HG03342 (cell line): ENCODE data around the gene SMIM35.

Experiments used
- ATAC-seq: cut with Tn5 transposase; IDR thresholded peaks from one replicate; pipeline ENCODE4 v1.9.1; 2021; ENCODE audit warnings: mild to moderate bottlenecking, moderate library complexity; ENCODE audit not compliant: unreplicated experiment

Gene SMIM35

DNA sequence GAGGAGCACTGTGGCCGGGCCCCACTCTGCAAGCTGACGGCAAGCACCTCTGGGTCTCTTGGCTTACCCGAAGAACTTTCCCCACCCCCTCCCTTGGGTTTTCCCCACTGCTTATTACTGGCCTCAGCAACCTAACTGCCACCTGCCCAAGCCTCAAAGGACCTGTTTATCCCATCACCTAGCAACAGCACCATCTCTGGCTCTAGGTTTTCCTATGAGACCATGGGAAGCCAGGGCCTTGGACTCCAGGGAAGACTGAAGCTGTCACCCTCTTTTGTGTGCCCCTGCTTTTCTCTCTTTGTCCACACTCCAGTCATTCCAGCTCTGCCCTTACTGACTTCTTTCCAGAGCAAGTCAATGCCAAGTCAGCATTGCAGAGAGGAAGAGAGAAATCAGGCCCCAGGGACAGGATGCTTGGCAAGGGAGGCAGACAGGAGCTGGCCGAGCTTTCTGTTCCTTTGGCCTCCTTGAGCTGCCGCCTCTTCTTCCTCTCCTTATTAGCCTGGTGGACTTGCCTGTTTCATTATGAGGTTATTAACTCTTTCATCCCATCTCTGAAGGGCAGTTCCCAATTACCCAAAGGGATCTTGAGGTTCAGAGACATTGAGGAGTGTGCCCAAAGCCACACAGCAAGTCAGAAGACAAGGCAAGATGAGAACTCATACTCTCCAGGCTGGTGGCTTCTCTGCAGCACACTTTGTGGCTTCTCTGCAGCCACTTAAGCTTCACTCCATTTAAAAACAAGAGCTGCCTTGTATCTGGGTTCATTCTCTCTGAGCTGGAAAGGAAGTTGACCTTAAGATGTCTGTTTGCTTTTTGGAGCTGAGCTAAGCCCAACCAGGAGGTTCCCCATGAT lies at the start of gene SMIM35:
Gene SMIM35 (minus strand): TSS at position 51 of the 856 bp plus-strand sequence. CDS start 206 bp downstream, outside the sequence.
- no peak for ATAC-seq

DNA sequence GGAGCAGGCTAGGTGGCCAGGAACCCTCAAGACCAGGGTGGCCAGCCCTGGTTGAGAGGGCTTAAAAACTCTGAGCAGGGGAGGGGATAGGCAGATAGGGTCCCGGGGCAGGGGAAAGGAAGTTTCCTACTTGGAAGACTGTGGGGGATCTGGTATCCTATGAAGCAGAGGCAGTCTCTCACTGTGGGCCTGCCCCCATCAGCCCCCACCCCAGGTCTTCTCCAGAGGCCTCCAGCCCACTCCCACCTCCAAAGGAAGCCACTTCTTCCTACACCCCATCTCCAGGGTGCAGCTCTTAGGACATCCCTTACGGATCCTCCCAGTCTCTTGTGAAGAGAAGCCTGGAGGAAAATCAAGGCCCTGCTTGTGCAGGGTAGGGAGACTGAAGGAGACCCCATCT lies 49.6 kb upstream of the SMIM35 start:
- ATAC-seq, result no peak

DNA sequence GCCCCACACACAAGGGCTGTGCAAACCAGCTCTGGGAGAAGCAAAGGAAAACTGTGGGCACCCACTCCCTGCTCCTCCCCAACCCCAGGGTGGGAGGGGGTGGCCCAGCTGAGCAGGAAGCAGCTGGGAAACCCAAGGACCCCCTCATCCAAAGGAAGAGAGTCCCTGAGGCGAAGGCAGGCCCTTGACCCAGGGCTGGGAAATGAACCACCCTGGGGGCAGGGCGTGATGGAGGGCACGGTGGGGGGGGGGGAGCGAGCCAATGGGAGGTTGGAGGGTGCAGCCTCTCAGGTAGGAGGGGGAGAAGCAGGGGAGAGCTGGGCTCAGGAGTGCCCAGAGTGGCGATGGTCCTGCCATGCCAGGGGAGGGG lies 49.0 kb upstream of the SMIM35 start:
- ATAC-seq, result no peak

DNA sequence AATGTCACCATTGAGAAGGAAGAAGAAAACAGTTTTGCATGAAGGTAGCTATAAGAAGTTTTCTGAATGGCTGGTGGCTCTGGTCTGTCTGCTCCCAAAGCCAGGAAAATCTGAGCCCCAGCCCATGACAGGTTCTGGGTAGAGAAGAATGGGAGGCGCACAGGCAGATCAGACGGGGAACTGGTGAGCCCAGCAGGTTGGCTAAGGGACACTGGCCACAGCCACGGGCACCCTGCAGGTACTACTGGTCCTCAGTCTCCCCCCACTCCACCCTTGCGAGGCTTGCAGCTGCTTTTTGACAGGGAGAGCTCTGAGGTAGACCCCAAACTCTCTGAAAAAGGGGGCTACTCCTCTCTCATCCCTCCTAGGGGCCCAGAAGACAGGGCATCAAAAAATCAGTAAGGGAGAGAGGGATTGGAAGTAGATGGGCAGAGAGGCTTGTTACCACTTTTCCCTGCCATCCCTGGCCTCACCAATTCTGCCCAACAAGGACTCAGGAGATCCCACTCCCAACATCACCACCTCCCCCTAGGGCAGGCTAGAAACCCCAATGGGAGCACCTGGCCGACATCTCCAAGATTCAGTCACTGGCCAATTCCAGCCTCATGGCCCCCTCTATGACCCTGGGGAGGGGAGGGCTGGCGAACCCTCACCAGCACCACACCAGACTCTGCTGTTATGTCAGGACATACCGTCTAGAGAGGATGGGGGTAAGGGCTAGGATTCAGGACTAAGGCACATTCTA lies 48.5 kb upstream of the SMIM35 start:
- no peak for ATAC-seq

DNA sequence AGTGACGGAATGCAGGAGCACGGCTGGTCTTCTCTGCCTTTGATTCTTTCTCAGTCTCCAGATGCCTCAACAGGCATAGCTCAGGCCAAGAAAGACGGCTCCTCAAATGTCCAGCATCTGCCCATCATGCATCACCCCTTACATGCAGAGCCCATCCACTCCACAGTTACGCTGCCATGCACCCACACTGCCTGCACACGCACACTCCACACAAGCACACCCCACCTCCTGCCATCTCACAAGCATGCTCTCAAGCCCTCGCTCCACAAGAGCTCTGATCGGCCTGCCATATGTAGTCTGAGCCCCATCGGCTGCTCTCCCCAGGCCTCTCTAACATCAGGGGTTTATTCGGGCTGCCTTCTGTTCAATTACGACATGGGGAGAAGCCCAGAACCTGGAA lies 47.1 kb upstream of the SMIM35 start:
- no peak for ATAC-seq

DNA sequence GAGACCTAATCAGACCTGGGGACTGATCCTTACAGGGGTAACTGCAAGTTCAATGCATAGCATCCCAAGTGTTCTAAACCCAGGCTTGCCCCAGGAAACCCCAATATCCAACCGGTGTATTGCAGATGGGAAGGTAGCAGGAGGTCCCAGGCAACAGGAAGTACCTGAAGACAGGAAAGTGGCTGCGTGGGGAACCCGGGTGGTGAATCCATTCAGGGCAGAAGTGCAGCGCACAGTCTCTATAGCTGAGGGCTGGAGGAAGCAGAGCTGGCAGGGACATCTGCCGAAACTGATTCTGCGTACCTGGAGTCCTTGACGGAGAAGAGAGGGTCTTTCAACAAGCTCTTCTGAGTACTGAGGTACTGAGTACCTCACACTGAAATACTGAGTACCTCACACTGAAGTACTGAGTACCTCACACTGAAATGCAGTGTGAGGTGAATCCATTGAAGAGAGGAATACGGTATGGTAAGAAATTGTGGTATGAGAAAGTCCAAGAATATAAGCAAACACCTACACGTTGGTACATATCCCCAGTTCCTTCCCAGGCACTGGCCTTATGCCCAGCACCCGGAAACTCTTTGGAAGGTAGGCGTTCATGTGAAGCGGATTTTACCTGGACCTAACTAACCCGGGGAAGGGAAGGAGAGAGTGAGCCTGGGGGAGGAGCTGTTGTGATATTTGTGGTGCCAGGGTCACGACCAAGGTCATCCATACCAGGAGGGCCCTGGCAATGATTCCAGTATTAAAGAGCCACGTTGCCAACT lies 45.8 kb upstream of the SMIM35 start:
- no peak for ATAC-seq

DNA sequence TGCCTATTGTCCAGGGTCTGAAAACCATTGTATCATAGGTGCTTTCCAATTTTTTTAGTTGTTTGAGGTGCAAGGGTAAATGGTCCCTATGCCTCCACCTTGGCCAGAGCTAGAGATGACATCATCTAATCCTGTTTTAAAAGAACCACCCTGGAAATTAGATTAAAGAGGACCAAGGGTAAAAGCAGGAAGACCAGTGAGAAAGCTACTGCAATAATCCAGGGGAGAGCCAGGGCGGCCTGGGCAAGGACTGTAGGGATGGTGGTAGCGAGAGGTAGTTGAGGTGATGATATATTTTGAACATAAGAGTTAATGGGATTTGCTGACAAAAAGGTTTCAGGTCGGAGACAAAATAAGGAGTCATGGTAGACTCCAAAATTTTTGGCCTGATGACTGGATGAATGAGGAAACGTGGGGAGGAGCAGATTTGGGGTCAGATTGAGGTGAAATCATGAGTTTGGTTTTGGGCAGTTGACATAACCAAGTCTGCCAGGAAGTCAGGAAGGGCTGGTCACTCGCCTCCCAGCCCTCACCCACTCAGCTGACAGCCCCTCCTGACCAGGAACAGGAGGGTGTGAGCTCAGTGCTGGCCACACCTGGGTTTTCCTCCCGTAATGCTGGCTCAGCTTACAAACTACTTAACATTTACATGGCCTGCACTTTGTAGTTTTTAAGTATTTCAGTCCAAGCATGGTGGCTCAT lies 42.9 kb upstream of the SMIM35 start:
- no peak for ATAC-seq

DNA sequence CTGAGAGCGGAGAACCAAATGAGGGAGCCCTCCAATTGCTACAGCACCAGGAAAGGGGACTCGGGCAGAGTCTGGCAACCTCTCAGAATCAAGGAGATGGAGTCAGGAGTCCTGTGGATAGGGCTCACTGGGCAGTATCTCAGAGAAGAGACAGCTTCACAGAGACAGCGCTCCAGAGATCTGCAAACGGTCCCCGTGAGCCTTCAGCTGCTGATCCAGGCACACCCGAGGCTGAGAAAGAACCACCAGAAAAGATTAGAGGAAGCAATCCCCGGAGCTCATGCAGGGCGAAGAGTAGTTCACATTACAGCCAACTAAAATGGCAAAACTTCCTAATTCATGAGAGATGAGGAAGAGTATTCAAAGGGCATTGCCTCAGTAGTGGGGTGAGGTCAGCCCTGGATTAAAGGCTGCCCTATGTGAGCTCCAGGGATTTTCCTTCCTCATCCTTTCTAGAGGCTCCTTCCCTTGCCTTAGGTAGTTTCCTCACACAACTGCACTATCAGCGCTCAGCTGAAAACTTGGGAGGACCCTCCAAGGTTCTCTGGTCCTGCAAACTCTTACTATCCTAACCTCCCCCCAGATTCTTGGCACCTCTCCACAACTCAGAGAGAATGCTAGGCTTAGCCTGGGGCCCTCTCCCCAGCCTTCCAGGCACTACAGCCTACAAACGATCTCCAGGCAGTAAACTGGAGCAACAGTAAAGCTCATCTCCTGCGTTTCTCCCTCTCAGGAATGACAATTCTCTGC lies 42.1 kb upstream of the SMIM35 start:
- no peak for ATAC-seq

DNA sequence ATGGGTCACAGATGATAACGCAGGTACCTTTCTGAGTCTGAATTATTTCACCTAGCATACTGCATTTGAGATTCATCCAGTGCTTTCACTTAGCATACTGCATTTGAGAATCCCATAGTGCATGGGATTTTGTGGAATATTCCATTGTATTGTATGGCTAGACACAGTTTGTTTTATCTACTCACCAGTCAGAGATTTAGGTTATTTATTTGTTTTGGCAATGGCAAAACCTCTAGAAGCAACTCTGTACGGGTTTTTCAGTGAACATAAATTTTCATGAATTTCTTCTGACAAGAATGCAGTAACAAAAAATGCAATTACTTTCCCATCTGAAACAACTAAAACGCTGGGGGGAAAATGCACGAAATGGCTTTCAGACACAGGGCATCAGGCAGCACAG lies 41.5 kb upstream of the SMIM35 start:
- ATAC-seq, result no peak

DNA sequence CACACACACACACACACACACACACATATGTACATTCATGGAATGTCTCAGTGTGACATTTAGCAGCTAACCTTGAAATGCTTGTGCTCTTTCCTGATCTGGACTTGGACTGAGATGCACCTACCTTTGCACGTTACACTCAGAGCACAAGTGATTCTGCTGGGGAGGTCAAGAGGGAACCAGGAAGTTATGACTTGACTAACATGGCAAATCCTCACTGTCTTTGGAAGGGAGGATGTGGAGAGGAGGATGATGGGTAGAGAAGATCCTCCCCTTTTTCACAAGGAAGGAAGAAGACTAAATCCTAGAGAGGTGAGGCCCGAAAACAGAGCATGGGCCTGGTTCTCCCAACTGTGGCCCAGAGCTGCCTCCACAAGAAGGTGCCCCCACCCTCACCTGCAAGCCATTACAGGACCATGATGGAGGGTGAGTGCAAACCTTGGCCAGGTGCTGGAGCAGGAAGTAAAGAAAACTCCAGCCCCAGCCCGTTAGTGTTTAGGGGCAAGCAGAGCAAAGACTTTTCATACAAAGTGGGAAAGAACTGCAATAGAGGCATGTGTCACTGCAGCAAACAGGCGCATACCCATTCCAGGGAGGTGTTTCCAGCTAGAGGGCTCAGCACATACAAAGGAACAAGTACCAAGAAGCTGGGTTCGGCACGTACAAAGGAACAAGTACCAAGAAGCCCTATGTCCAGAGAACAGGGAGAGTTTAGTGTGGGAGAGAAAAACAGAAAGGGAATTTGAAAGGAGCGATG lies 39.5 kb upstream of the SMIM35 start:
- ATAC-seq, result no peak

DNA sequence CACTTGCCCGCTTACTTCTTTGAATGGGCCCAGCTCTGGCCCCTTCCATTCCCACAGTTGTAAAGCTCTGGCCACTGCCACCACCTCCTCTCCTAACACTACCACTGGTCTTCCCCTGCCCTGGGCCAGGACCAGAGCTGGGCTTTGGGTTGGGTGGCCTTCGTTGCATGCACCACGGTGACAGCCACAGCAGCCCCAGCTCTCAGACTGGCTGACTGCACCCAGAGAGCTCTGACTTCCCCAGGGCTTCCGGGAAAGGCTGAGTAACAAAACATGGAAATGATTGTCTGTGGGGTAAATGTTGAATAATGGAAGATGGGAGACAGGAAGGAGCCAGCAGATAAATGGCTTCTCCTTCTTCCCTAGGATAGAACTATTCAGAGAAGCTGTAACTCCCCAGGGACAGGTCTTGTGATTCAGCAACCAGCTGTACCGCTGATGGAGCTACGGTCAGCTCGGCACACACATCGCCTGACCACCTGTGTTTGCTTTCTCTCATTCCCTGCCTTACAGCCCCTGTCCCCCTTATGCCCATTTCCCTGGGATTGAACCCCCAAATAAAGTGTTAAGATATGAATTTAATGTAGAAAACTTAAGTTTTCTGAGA lies 38.3 kb upstream of the SMIM35 start:
- ATAC-seq, result no peak

DNA sequence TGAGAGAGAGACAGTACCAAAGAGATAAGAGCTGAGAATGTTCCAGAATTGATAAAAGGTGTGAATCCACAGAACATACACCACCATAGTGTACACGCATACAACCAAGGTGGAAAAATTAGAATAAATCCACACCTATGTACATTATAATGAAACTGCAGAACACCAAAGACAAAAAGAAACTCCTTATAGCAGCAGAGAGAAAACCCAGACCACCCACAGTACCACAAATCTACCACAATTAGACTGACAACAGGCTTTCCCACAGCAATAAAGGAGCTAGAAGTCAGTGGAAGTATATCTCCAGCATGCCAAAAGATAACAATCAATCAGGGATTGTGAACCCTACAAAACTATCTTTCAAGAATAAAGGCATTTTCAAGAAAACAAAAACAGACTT lies 34.0 kb upstream of the SMIM35 start:
- ATAC-seq, result no peak

DNA sequence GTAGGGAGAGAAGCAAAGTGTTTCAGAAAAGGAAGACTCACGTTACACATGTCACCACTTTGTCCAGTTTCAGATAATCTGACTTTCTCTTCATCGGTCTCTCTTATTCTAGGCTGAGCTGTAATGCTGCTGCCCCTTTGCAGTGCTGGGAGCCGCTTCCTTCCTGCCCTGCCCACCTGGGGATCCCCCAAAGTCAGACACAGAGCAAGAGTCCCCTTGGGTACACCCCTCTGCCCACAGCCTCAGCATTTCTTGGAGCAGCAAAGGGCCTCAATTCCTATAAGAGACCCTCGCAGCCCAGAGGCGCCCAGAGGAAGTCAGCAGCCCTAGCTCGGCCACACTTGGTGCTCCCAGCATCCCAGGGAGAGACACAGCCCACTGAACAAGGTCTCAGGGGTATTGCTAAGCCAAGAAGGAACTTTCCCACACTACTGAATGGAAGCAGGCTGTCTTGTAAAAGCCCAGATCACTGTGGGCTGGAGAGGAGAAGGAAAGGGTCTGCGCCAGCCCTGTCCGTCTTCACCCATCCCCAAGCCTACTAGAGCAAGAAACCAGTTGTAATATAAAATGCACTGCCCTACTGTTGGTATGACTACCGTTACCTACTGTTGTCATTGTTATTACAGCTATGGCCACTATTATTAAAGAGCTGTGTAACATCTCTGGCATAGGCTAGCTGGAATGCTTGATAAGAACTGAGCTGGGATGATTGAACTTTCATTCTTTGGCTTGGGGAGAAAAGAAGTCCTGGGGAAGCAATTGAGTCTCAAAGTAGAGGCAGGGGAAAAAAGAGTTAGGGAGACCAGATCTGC lies 31.2 kb upstream of the SMIM35 start:
- no peak for ATAC-seq

DNA sequence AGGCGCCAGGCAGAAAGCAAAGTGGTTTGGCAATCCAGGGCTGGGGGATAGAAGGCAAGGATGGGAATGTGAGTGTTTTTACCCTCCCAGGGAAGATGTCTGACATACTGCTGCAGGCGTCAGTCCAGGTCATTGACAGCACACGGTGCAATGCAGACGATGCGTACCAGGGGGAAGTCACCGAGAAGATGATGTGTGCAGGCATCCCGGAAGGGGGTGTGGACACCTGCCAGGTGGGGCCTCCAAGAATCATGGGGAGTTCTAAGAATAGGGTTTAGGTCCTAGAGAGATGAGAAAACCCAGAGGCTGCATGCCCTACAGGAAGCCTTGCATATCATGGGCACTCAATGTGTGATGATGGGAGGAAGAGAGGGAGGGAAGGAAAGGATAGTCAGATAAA lies 28.3 kb upstream of the SMIM35 start:
- ATAC-seq, result no peak

DNA sequence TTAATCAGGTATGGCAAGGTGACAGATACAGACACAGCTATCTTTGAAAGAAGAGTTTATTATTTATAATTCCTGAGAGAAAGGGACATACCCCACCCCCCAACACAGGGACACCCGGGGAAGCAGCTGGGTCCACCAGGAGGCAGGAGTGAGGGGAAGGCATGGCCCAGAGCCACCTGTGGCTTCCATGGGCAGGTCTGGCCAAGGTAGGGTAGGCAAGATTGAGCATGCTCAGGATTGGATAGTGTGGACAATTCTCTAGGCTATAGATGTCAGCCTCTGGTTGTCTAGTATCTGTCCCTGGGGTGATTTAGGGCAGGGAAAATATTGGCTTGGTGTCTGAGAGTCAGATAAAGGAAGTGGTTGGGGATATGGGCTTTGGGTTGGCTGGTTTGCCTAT lies 27.5 kb upstream of the SMIM35 start:
- no peak for ATAC-seq

DNA sequence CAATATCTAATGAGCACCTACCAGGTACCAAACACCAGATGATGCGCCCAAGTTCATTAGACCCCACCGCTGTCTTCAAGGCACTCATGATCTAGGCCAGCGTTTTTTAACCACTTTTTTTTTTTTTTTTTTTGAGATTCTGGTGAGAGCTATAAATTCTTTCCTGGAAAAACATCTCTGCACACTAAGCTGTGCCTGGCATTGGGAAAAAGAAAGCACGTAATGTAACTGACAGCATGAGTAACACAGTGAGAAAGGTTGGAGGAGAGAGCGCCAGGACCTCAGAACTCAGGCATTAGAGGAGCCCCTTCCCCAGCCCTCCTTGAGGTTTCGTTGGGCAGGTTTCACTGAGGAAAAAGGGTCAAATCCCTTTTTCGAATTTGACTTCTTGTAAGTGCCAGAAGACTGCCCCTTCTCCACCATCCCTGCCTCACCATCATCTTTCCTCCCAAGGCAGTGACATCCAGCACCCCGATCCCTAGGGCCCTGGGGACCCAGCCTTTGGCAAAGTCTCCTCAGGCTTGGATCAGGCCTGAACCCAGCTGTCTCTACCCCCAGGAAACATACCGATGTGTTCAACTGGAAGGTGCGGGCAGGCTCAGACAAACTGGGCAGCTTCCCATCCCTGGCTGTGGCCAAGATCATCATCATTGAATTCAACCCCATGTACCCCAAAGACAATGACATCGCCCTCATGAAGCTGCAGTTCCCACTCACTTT lies 26.1 kb upstream of the SMIM35 start:
- ATAC-seq, result no peak

DNA sequence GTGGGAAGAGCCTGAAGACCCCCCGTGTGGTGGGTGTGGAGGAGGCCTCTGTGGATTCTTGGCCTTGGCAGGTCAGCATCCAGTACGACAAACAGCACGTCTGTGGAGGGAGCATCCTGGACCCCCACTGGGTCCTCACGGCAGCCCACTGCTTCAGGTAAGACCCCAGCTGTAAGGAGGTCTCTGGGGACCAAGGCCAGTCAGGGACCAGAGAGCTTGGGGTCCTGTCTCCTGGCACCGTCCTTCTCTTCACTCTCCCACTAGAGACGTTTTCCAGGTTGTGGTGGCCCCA lies 24.9 kb upstream of the SMIM35 start:
- no peak for ATAC-seq
